HepG2 (cell line): Measurements from ENCODE around the gene OLFM4. TPM values are rescaled to one million over a fixed set of nuclear protein-coding genes. Genes with fewer than 3 reads are reported as not detected.

Experiments used
- ATAC-seq: fragments of 200-7000 bp; cut with Tn5 transposase; 3 replicates; pipeline ENCODE4 v1.9.1; 2020; ENCODE audit warnings: mild to moderate bottlenecking, moderate library complexity
- BruUV-seq: library from RNA; stranded (reverse); fragments of 400-500 nt; replicated peaks from 2 replicates; lab custom pipeline; 2021; lab: Mats Ljungman, UMichigan
- CTCF ChIA-PET: fragments of 300-600 bp; formaldehyde crosslinking; extraction: SDS; loops from one replicate; lab custom pipeline; 2021; ENCODE audit warnings: low total read pairs, inconsistent platforms, low intra/inter-chr PET ratio; lab: Yijun Ruan, JAX
- POLR2A ChIA-PET: fragments of 350-600 bp; sonication (Branson Sonifier 250); formaldehyde crosslinking; loops from one replicate; lab custom pipeline; 2020; ENCODE audit warnings: antibody characterized with exemption, inconsistent platforms; lab: Yijun Ruan, JAX
- DNase-seq: peaks from one replicate; pipeline ENCODE4 v3.0.0-alpha.2; 2015; ENCODE audit warnings: low spot score
- FAIRE-seq: peaks from 3 replicates; lab custom pipeline; 2011; peaks lifted over from hg19 to GRCh38; lab: Jason Lieb, UNC
- H2AFZ ChIP-seq: one replicate; pipeline ENCODE4 v1.6.1; 2011; ENCODE audit warnings: low read length, inconsistent platforms
- H3K27ac ChIP-seq: fragments of 300-600 bp; 3 replicates; pipeline ENCODE4 v1.8.0; 2011; ENCODE audit warnings: mixed run types, mild to moderate bottlenecking, mixed read lengths, low read length, inconsistent platforms; ENCODE audit not compliant: insufficient read depth; ENCODE audit errors: extremely low read length
- H3K27me3 ChIP-seq, 2 experiments: fragments of 200-600 bp in 1 of 2; 2 replicates in 1 of 2; 3 replicates in 1 of 2; pipeline versions ENCODE4 v1.6.0 to v1.8.0; 2011; ENCODE audit warnings: low read length in 2 of 2, mild to moderate bottlenecking in 2 of 2, moderate library complexity in 2 of 2, inconsistent platforms in 1 of 2; ENCODE audit not compliant: insufficient read depth in 2 of 2, control insufficient read depth in 1 of 2
- H3K36me3 ChIP-seq, 2 experiments: fragments of 200-600 bp in 1 of 2; replicated peaks in 1 of 2; 2 replicates in 1 of 2; 3 replicates in 1 of 2; pipeline versions ENCODE4 v1.5.1 to v1.8.0; 2011; ENCODE audit warnings: low read length in 2 of 2, inconsistent platforms in 1 of 2; ENCODE audit not compliant: insufficient read depth in 2 of 2, control insufficient read depth in 1 of 2
- H3K4me1 ChIP-seq: 2 replicates; pipeline ENCODE4 v1.5.1; 2012; ENCODE audit warnings: low read length, inconsistent platforms; ENCODE audit not compliant: insufficient read depth
- H3K4me2 ChIP-seq: 2 replicates; pipeline ENCODE4 v1.6.0; 2011; ENCODE audit warnings: low read depth, low read length, inconsistent platforms
- H3K4me3 ChIP-seq, 3 experiments: fragments of 200-600 bp in 1 of 3; sonication (generic), shearing (Covaris generic) in 1 of 3; replicated peaks in 1 of 3; 2 replicates each; pipeline ENCODE4 v1.5.1; 2011 to 2016; ENCODE audit warnings: low read length in 3 of 3, inconsistent platforms in 2 of 3, low read depth in 2 of 3, mild to moderate bottlenecking in 2 of 3, control low read depth in 1 of 3, mixed read lengths in 1 of 3; ENCODE audit not compliant: insufficient read depth in 1 of 3
- H3K79me2 ChIP-seq: one replicate; pipeline ENCODE4 v1.6.1; 2011; ENCODE audit warnings: low read length, inconsistent platforms; ENCODE audit not compliant: insufficient read depth
- H3K9ac ChIP-seq: 2 replicates; pipeline ENCODE4 v1.6.0; 2011; ENCODE audit warnings: mild to moderate bottlenecking, low read depth, low read length, inconsistent platforms; ENCODE audit not compliant: insufficient read depth
- H3K9me3 ChIP-seq: 2 replicates; pipeline ENCODE4 v1.5.1; 2012; ENCODE audit warnings: mild to moderate bottlenecking, low read length
- H4K20me1 ChIP-seq: 2 replicates; pipeline ENCODE4 v1.6.0; 2011; ENCODE audit warnings: inconsistent platforms, mild to moderate bottlenecking, low read length, moderate library complexity; ENCODE audit not compliant: insufficient read depth
- ZNF562 ChIP-seq: sonication (generic); formaldehyde crosslinking; IDR thresholded peaks from 2 replicates; pipeline ENCODE4 v1.8.0; 2022; ENCODE audit warnings: missing genetic modification reagents, borderline replicate concordance
- WGBS: methylation state at CpG from one replicate; pipeline ENCODE4 v1.1.6; 2017; ENCODE audit warnings: low lambda C conversion rate; 5-methylcytosine and 5-hydroxymethylcytosine counted together
- in situ Hi-C: cut with HindIII; loops from 2 replicates; pipeline ENCODE4 v1.10.0; 2017; ENCODE audit warnings: low pct_unique_long_range_greater_than_20kb; ENCODE audit not compliant: extremely low pct_ligation_motif_present
- intact Hi-C: fragments of 100-400 bp; cut with micrococcal nuclease; formaldehyde crosslinking; loops from one replicate; pipeline ENCODE4 v1.10.0; 2022; ENCODE audit not compliant: unreplicated experiment
- polyA plus RNA-seq, 8 experiments: library from polyadenylated mRNA; depleted of rRNA in 3 of 8; stranded (reverse) in 7 of 8; unstranded in 1 of 8; fragments of >200 nt; fragmentation: Illumina TruSeq in 4 of 8; extraction: Trizol in 4 of 8; gene quantifications; 2 replicates each; pipeline versions ENCODE4 v1.2.1 to v1.2.3, GENCODE V29; 2011 to 2016; ENCODE audit warnings: low read depth in 4 of 8, missing spikeins in 1 of 8, mixed read lengths in 1 of 8; ENCODE audit not compliant: insufficient read depth in 1 of 8
- total RNA-seq, 5 experiments: library from RNA; depleted of rRNA; stranded (reverse); fragments of >200 nt; fragmentation: Illumina TruSeq; extraction: Trizol; gene quantifications; 2 replicates each; pipeline ENCODE4 v1.2.3, GENCODE V29; 2016; ENCODE audit warnings: low read depth in 1 of 5

OLFM4 gene
- total and polyA plus RNA-seq, 2 of the 13 experiments (the other 11 are each of a cell fraction or from before 2014, with no cell fraction given) = not detected

- 89% methylated on average over 1 of the region's 1 CpG for WGBS
- Histone ChIP-seq H3K79me2 (no peaks in the 10 kb centered on the region), H3K27ac (no peak overlapping the region), H3K4me1 (0 out of 2 replicates have a peak, but pooled peaks cover 5% of the 10 kb centered on the region), H3K4me3 (no peak overlapping the region), H2AFZ (no peak overlapping the region), H4K20me1 (no peaks in the 10 kb centered on the region), H3K4me2 (no peak overlapping the region), H3K9ac (no peak overlapping the region), H3K27me3 (no peaks in the 10 kb centered on the region), H3K36me3 (no peaks in the 10 kb centered on the region), H3K9me3 (no peaks in the 10 kb centered on the region)
- intact Hi-C loops (no loop called here), in situ Hi-C loops (no loop called here)
- FAIRE-seq (no peak), ATAC-seq (no peak), DNase-seq (no peak)
- TF ChIP-seq ZNF562 (CRISPR knock-in tag) = no peak
- CTCF ChIA-PET = no interaction called here
- POLR2A ChIA-PET = no interaction called here
- no TSS peak for BruUV-seq
Observed at GRCh38 chr13:53100394-53101063, 71.9 kb downstream of the OLFM4 start.

Other genes starting within 250 kb of the OLFM4 start
- gene PCDH8, start 180.2 kb upstream of the OLFM4 start, total RNA-seq (2016; rRNA removed; fragmentation: Illumina TruSeq; extraction: Trizol) = not detected in 2 replicates
- not detected in 2 replicates for gene PCDH8, start 180.2 kb upstream of the OLFM4 start, polyA plus RNA-seq (2011; rRNA removed)